Stimulated activated CD4-positive, alpha-beta T cell treated with anti-CD3 and anti-CD28 coated beads, TNF-alpha, amount 100 ng/mL, for 48 hours (primary cell): ENCODE results near the gene KIAA2012.

Experiments
- DNase-seq, 3 donors: peaks; one replicate each; pipeline ENCODE4 v3.0.0-alpha.2; 2020; ENCODE audit warnings: low read depth in 3 of 3

The KIAA2012 gene

GRCh38 chr2:202084265-202084664, 11.2 kb downstream of the KIAA2012 start:
- DNase-seq: no peak

GRCh38 chr2:202088777-202089176, 15.7 kb downstream of the KIAA2012 start:
- no peak for DNase-seq

- no peak for DNase-seq
These were observed 17.5 kb downstream of the KIAA2012 start for GRCh38 chr2:202090530-202090929.

GRCh38 chr2:202091476-202091875, 18.4 kb downstream of the KIAA2012 start:
- no peak for DNase-seq

- no peak for DNase-seq
These were observed 21.5 kb downstream of the KIAA2012 start for GRCh38 chr2:202094426-202094986.

- DNase-seq: no peak
These were observed 22.2 kb downstream of the KIAA2012 start for GRCh38 chr2:202095235-202095634.

GRCh38 chr2:202096736-202097135, 23.7 kb downstream of the KIAA2012 start:
- DNase-seq: no peak

- DNase-seq: no peak
These were observed 25.2 kb downstream of the KIAA2012 start for GRCh38 chr2:202098291-202098690.

GRCh38 chr2:202099515-202099914, 26.5 kb downstream of the KIAA2012 start:
- no peak for DNase-seq

- no peak for DNase-seq
These were observed 27.1 kb downstream of the KIAA2012 start for GRCh38 chr2:202100176-202100575.

GRCh38 chr2:202101026-202101579, 28.0 kb downstream of the KIAA2012 start:
- DNase-seq: no peak

- DNase-seq: no peak
These were observed 29.5 kb downstream of the KIAA2012 start for GRCh38 chr2:202102425-202103000.

- DNase-seq: peak; percentile 11 to 59 (median 29)
These were observed 31.3 kb downstream of the KIAA2012 start for GRCh38 chr2:202104286-202104870.

GRCh38 chr2:202105025-202105424, 32.0 kb downstream of the KIAA2012 start:
- no peak for DNase-seq

GRCh38 chr2:202108345-202108744, 35.3 kb downstream of the KIAA2012 start:
- no peak for DNase-seq

GRCh38 chr2:202109139-202109736, 36.2 kb downstream of the KIAA2012 start:
- DNase-seq: no peak

- no peak for DNase-seq
These were observed 36.7 kb downstream of the KIAA2012 start for GRCh38 chr2:202109737-202110184.

- DNase-seq: no peak
These were observed 37.4 kb downstream of the KIAA2012 start for GRCh38 chr2:202110491-202110890.

- no peak for DNase-seq
These were observed 39.0 kb downstream of the KIAA2012 start for GRCh38 chr2:202112041-202112440.

GRCh38 chr2:202113571-202114142, 40.6 kb downstream of the KIAA2012 start:
- no peak for DNase-seq

- DNase-seq: no peak
These were observed 41.2 kb downstream of the KIAA2012 start for GRCh38 chr2:202114291-202114690.

GRCh38 chr2:202114795-202115194, 41.7 kb downstream of the KIAA2012 start:
- no peak for DNase-seq
